Thyroid gland (tissue), 4 donors: ENCODE data around the gene PRPF40B. TPM values are rescaled to one million over a fixed set of nuclear protein-coding genes. Genes with fewer than 3 reads are reported as not detected.

Source experiments
- DNase-seq, 2 donors: peaks; one replicate each; pipeline ENCODE4 v3.0.0-alpha.2; 2019
- H3K27ac ChIP-seq, 3 donors: fragments of 200-600 bp; sonication (generic); 1 replicate in 2 of 3; 2 replicates in 1 of 3; pipeline ENCODE4 v1.5.1; 2016 to 2019; ENCODE audit warnings: mild to moderate bottlenecking in 1 of 3, moderate library complexity in 1 of 3
- H3K27me3 ChIP-seq: fragments of 200-600 bp; sonication (generic); one replicate; pipeline ENCODE4 v1.5.1; 2019
- H3K36me3 ChIP-seq, 2 donors: fragments of 200-600 bp; sonication (generic); one replicate each; pipeline ENCODE4 v1.5.1; 2016 to 2019
- H3K4me1 ChIP-seq, 2 donors: fragments of 200-600 bp; sonication (generic); one replicate each; pipeline ENCODE4 v1.5.1; 2017 to 2019
- H3K4me3 ChIP-seq, 3 donors: fragments of 200-600 bp; sonication (generic); replicated peaks in 1 of 3; 1 replicate in 2 of 3; 2 replicates in 1 of 3; pipeline ENCODE4 v1.5.1; 2016; ENCODE audit warnings: mild to moderate bottlenecking in 1 of 3
- H3K9me3 ChIP-seq: fragments of 200-600 bp; sonication (generic); one replicate; pipeline ENCODE4 v1.5.1; 2017
- CTCF ChIP-seq, 6 experiments: fragments of 200-600 bp in 3 of 6; fragments of 450-650 bp in 3 of 6; sonication (generic) in 3 of 6; IDR thresholded peaks; one replicate each; pipeline ENCODE4 v1.5.1; 2016 to 2019; ENCODE audit warnings: antibody characterized with exemption in 6 of 6, mild to moderate bottlenecking in 2 of 6, inconsistent platforms in 1 of 6, moderate library complexity in 1 of 6
- POLR2A ChIP-seq, 2 donors: fragments of 450-650 bp; IDR thresholded peaks; one replicate each; pipeline ENCODE4 v1.6.1; 2017; ENCODE audit warnings: antibody characterized with exemption in 2 of 2, mild to moderate bottlenecking in 2 of 2, moderate library complexity in 1 of 2
- WGBS, 2 donors: methylation state at CpG; one replicate each; pipeline ENCODE4 v1.1.5; 2017; 5-methylcytosine and 5-hydroxymethylcytosine counted together
- intact Hi-C: fragments of 100-400 bp; cut with DNase I; formaldehyde crosslinking; loops from one replicate; pipeline ENCODE4 v1.15.1; 2023
- total RNA-seq, 4 donors: library from RNA; depleted of rRNA; stranded (reverse); fragments of >200 nt; gene quantifications; one replicate each; pipeline ENCODE4 v1.2.3, GENCODE V29; 2016

The PRPF40B gene
- total RNA-seq, 4 donors from 2014 or later: 29.5 to 39.7 (median 34.4) TPM

GRCh38 chr12:49664591-49665239 is 41.4 kb downstream of the PRPF40B start:
- H3K27me3 ChIP-seq: no peaks in the 10 kb centered on the region
- H3K9me3 ChIP-seq: no peaks in the 10 kb centered on the region
- peak overlapping the region; percentile 66 to 82 (median 70) for H3K27ac ChIP-seq
- no peak for TF ChIP-seq POLR2A (IDR thresholded peaks at IDR 0.05)
- TF ChIP-seq CTCF (IDR thresholded peaks at IDR 0.05): no peak
- WGBS, 2 donors: 82 to 87% methylated on average over 4 of the region's 4 CpGs
- no peak overlapping the region for H3K4me3 ChIP-seq
- H3K36me3 ChIP-seq: no peaks in the 10 kb centered on the region
- peaks cover 50 to 84% of the 10 kb centered on the region in 2 donors for H3K4me1 ChIP-seq
- DNase-seq: peak; percentile 32 to 46
- intact Hi-C loops: no loop called here

- Histone ChIP-seq H3K4me1 (peaks cover 53 to 91% of the 10 kb centered on the region in 2 donors), H3K4me3 (no peak overlapping the region), H3K27ac (peak overlapping the region in 2 of 3 donors; percentile 70 to 82), H3K9me3 (no peaks in the 10 kb centered on the region), H3K36me3 (no peaks in the 10 kb centered on the region), H3K27me3 (no peaks in the 10 kb centered on the region)
- TF ChIP-seq CTCF (IDR thresholded peaks at IDR 0.05) (no peak), POLR2A (IDR thresholded peaks at IDR 0.05) (no peak)
- intact Hi-C loops: no loop called here
- whole genome bisulfite sequencing, 2 donors: 64 to 83% methylated on average over 2 of the region's 2 CpGs
- DNase-seq: no peak
These were observed 42.0 kb downstream of the PRPF40B start for GRCh38 chr12:49665384-49665783.

- no peak for DNase-seq
- Histone ChIP-seq H3K36me3 (no peaks in the 10 kb centered on the region), H3K27me3 (no peaks in the 10 kb centered on the region), H3K4me3 (no peak overlapping the region), H3K9me3 (no peaks in the 10 kb centered on the region), H3K27ac (peak overlapping the region in 1 of 3 donors; percentile 82), H3K4me1 (peaks cover 61 to 99% of the 10 kb centered on the region in 2 donors)
- TF ChIP-seq POLR2A (IDR thresholded peaks at IDR 0.05): no peak
- no peak for TF ChIP-seq CTCF (IDR thresholded peaks at IDR 0.05)
- WGBS, 2 donors: 94% methylated on average over 4 of the region's 4 CpGs
- intact Hi-C loops: no loop called here
These were observed 42.8 kb downstream of the PRPF40B start for GRCh38 chr12:49666176-49666575.

- intact Hi-C loops: no loop called here
- Histone ChIP-seq H3K36me3 (no peaks in the 10 kb centered on the region), H3K4me3 (no peak overlapping the region), H3K9me3 (no peaks in the 10 kb centered on the region), H3K27me3 (no peaks in the 10 kb centered on the region), H3K4me1 (peaks cover 68 to 99% of the 10 kb centered on the region in 2 donors), H3K27ac (peak overlapping the region; percentile 66 to 82 (median 70))
- no peak for TF ChIP-seq CTCF (IDR thresholded peaks at IDR 0.05)
- no peak for TF ChIP-seq POLR2A (IDR thresholded peaks at IDR 0.05)
- DNase-seq: peak; percentile 78
- 56 to 59% methylated on average over 2 of the region's 2 CpGs for WGBS, 2 donors
These were observed 44.1 kb downstream of the PRPF40B start for GRCh38 chr12:49667325-49668090.

GRCh38 chr12:49669796-49670195 is 46.4 kb downstream of the PRPF40B start:
- no peaks in the 10 kb centered on the region for H3K9me3 ChIP-seq
- intact Hi-C loops: no loop called here
- H3K4me3 ChIP-seq: no peak overlapping the region
- WGBS, 2 donors: 52 to 82% methylated on average over 4 of the region's 4 CpGs
- DNase-seq: peak in 1 of 2 donors; percentile 35
- no peaks in the 10 kb centered on the region for H3K27me3 ChIP-seq
- H3K27ac ChIP-seq: peak overlapping the region; percentile 48 to 99 (median 96)
- no peak for TF ChIP-seq POLR2A (IDR thresholded peaks at IDR 0.05)
- TF ChIP-seq CTCF (IDR thresholded peaks at IDR 0.05): no peak
- peaks cover 66 to 99% of the 10 kb centered on the region in 2 donors for H3K4me1 ChIP-seq
- no peaks in the 10 kb centered on the region for H3K36me3 ChIP-seq
